Measurements from ENCODE around the gene ORC5. TPM values are rescaled to one million over a fixed set of nuclear protein-coding genes. Genes with fewer than 3 reads are reported as not detected.

The ORC5 gene
- total RNA-seq, 3 donors from 2014 or later: 13.3 to 29.9 (median 26.5) TPM

DNA sequence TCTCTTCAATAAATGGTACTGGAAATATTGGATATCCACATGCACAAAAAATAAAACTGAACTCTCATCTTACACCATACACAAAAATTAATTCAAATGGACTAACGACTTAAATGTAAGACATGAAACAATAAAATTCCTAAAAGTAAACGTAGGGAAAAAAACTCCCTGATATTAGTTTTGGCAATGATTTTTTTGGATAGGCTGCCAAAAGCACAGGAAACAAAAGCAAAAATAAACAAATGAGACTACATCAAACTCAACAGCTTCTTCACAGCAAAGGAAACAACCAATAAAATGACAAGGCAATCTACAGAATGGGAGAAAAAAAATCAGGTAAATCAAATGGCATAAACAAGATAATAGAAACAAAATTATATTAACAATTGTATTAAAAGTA, 65.7 kb downstream of the ORC5 start:
- H3K4me1 ChIP-seq: no peaks in the 10 kb centered on the region
- no peaks in the 10 kb centered on the region for H3K36me3 ChIP-seq
- TF ChIP-seq POLR2A (IDR thresholded peaks at IDR 0.05): no peak
- TF ChIP-seq CTCF (IDR thresholded peaks at IDR 0.05): no peak
- no peak for TF ChIP-seq POLR2AphosphoS5 (IDR thresholded peaks at IDR 0.05)
- no peaks in the 10 kb centered on the region for H3K27me3 ChIP-seq
- H3K27ac ChIP-seq: no peak overlapping the region
- DNase-seq (ENCODE audit: low spot score in 2 of 2): no peak
- H3K9me3 ChIP-seq: no peaks in the 10 kb centered on the region
- H3K4me3 ChIP-seq: no peak overlapping the region
- intact Hi-C loops (cut with DNase I; ENCODE audit: low total_unique reads): no loop called here

DNA sequence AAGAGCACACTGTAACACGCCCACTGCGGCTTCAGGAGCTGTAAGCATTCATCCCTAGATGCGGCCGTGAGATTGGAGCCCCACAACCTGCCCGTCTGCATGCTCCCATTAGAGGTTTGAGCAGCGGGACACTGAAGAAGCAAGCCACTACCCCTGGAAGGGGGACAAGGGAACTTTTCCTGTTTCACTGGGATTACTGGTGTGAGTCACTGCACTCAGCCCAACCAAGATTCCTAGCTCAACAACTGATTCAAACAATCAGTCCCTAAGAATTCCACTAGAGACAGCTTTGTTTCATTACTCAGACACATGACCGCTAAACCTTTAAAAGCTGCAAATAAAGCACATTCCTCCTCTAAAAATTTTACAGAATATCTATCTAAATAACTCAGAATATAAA, 69.8 kb downstream of the ORC5 start:
- intact Hi-C loops (cut with DNase I; ENCODE audit: low total_unique reads): no loop called here
- no peak overlapping the region for H3K27ac ChIP-seq
- H3K4me3 ChIP-seq: peak overlapping the region in 1 of 3 donors; percentile 9
- H3K27me3 ChIP-seq: no peaks in the 10 kb centered on the region
- TF ChIP-seq CTCF (IDR thresholded peaks at IDR 0.05) (no peak), POLR2A (IDR thresholded peaks at IDR 0.05) (no peak), POLR2AphosphoS5 (IDR thresholded peaks at IDR 0.05) (no peak)
- no peaks in the 10 kb centered on the region for H3K4me1 ChIP-seq
- no peaks in the 10 kb centered on the region for H3K36me3 ChIP-seq
- DNase-seq (ENCODE audit: low spot score in 2 of 2): no peak
- no peaks in the 10 kb centered on the region for H3K9me3 ChIP-seq

- H3K27me3 ChIP-seq: no peaks in the 10 kb centered on the region
- H3K36me3 ChIP-seq: no peaks in the 10 kb centered on the region
- H3K4me3 ChIP-seq: peak overlapping the region in 1 of 3 donors; percentile 9
- no peak for DNase-seq (ENCODE audit: low spot score in 2 of 2)
- H3K9me3 ChIP-seq: no peaks in the 10 kb centered on the region
- intact Hi-C loops (cut with DNase I; ENCODE audit: low total_unique reads): no loop called here
- H3K4me1 ChIP-seq: no peaks in the 10 kb centered on the region
- H3K27ac ChIP-seq: no peak overlapping the region
- TF ChIP-seq CTCF (IDR thresholded peaks at IDR 0.05) (no peak), POLR2AphosphoS5 (IDR thresholded peaks at IDR 0.05) (no peak), POLR2A (IDR thresholded peaks at IDR 0.05) (no peak)
Measured at GRCh38 chr7:104137511-104137910, 70.3 kb downstream of the ORC5 start.

DNA sequence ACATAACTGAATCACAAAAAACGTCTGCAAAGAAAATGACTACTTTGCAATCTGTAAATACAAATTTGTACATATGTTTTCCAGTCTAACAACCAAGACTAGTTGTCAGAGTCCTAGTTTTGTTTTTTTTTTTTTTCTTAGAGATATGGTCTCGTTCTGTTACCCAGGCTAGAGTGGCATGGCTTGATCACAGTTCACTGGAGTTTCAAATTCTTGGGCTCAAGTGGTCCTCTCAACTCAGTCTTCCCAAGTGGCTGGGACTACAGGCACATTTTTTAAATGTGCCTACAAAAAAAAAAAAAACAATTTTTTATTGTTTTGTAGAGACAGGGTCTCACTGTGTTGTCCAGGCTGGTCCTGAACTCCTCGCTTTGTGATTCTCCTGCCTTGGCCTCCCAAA, 70.8 kb downstream of the ORC5 start:
- no peaks in the 10 kb centered on the region for H3K4me1 ChIP-seq
- DNase-seq (ENCODE audit: low spot score in 2 of 2): no peak
- H3K9me3 ChIP-seq: no peaks in the 10 kb centered on the region
- no peak for TF ChIP-seq POLR2A (IDR thresholded peaks at IDR 0.05)
- no peak for TF ChIP-seq POLR2AphosphoS5 (IDR thresholded peaks at IDR 0.05)
- no peak for TF ChIP-seq CTCF (IDR thresholded peaks at IDR 0.05)
- intact Hi-C loops (cut with DNase I; ENCODE audit: low total_unique reads): no loop called here
- no peak overlapping the region for H3K27ac ChIP-seq
- no peaks in the 10 kb centered on the region for H3K36me3 ChIP-seq
- no peak overlapping the region for H3K4me3 ChIP-seq
- no peaks in the 10 kb centered on the region for H3K27me3 ChIP-seq

GRCh38 chr7:104136561-104136960, 71.3 kb downstream of the ORC5 start:
- Histone ChIP-seq H3K27ac (no peak overlapping the region), H3K4me3 (no peak overlapping the region), H3K36me3 (no peaks in the 10 kb centered on the region), H3K4me1 (no peaks in the 10 kb centered on the region), H3K27me3 (no peaks in the 10 kb centered on the region), H3K9me3 (no peaks in the 10 kb centered on the region)
- DNase-seq (ENCODE audit: low spot score in 2 of 2): no peak
- TF ChIP-seq CTCF (IDR thresholded peaks at IDR 0.05) (no peak), POLR2AphosphoS5 (IDR thresholded peaks at IDR 0.05) (no peak), POLR2A (IDR thresholded peaks at IDR 0.05) (no peak)
- intact Hi-C loops (cut with DNase I; ENCODE audit: low total_unique reads): no loop called here
